GM08714 (cell line): ENCODE data around the gene SPAG9.
"Not testable (repeated sequence)": the region's sequence is repeated elsewhere in the genome, so short reads cannot be mapped to it uniquely, and the experiment has no call there.

Source experiments
- H3K4me3 ChIP-seq: fragments of 200-500 bp; sonication (Bioruptor generic); 2 replicates; pipeline ENCODE4 v1.5.1; 2014; ENCODE audit warnings: mild to moderate bottlenecking, low read length, inconsistent platforms
- ZNF274 ChIP-seq: IDR thresholded peaks from 2 replicates; pipeline ENCODE4 v1.6.1; 2012; ENCODE audit warnings: mild to moderate bottlenecking, low read depth, low read length

SPAG9 gene

DNA sequence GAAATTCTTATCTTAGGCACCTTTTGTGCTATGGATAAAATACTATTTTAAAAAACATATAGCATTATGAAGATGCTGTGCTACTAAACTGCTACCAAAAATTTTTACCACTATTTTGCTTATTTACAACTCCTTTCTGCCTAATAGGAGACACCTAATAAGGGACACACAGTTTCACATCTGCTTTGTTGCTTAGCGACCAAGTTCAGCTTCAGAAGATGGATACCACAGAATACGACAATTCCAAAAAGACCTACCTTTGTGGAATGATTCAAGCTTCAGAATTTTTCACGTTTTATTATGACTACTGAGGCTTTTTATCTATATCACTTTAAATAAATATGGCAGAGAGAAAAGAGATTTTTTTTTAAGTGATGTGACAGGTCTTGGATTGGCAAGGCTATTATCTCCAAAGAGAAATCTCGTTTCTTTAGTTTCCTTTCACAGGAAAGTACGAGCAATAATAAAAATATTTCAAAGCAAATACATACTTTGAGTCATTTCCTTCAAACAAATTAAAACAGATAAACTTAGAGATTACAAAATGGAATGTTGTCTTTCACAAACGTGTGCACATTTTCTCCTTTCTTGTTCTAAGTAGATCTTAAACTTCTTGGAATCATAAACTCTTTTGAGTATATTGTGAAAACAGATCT, 35.4 kb downstream of the SPAG9 start:
- no peak for TF ChIP-seq ZNF274
- no peak overlapping the region for H3K4me3 ChIP-seq

DNA sequence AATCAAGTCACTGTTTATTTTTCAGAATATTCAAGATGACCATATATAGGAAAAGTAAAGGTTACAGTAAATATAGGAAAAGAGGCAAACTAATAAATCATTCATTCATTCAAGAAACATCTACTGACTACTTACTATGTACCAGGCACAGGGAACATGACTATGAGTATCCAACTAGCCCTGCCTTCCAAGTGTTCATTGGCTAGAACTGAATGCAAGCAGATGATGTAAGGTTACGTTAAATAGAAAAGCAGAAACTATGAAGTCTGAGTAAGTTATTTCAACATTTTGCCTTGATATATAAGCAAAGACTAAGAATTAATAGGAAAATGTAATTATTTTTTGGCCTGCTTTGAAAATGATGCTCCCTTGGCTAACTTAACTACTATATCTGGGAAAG, 36.7 kb downstream of the SPAG9 start:
- TF ChIP-seq ZNF274: no peak
- H3K4me3 ChIP-seq: no peak overlapping the region

DNA sequence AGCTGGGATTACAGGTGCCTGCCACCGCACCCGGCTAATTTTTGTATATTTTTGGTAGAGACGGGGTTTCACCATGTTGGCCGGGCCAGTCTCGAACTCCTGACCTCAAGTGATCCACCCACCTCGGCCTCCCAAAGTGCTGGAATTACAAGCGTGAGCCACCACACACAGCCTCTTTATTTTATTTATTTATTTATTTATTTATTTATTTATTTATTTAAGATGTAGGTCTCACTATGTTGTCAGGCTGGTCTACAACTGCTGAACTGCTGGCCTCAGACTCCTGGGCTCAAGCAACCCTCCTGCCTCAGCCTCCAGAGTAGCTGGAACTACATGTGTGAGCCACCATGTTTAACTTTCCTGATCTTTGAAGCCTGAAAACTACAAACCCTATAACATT, 37.3 kb downstream of the SPAG9 start:
- not testable (repeated sequence) for H3K4me3 ChIP-seq

DNA sequence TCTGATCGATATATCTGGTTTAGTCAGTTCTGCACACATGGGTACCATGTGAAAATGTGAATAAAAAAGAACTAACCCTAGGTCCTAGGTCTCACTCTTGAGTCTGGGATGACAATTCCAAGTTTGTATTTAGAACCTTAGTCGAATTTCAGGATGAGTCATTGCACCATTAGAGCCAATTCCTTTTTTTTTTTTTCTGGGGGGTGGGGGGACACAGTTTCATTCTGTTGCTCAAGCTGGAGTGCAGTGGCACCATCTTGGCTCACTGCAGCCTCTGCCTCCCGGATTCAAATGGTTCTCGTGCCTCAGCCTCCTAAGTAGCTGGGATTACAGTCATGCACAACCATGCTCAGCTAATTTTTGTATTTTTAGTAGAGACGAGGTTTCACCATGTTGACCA, 41.6 kb downstream of the SPAG9 start:
- H3K4me3 ChIP-seq: no peak overlapping the region
- no peak for TF ChIP-seq ZNF274

DNA sequence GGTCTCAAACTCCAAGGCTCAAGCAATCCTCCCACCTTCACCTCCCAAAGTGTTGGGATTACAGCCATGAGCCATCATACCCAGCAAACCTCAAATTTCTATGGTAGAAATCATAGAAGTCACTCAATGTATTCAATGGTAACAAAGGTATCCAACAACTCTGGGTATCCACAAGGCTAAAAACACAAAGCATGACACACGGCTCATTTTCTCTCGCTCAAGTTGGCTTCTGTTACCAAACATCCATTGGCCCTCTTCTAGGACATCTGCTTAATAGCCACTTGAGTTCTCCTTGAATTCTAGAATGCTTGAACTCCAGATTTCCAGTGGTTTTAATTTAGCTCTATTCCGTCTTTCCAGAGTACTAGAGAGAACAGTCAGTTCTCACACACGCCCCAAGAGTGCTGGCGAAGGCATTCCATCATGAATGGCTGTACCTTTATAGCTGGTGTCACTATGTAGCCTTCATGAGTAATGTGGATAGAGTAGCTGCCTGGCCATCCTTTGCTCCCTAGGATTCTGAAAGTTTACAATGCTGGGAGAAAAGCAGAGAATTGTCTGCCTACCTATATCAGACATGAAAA, 42.6 kb downstream of the SPAG9 start:
- TF ChIP-seq ZNF274: no peak
- no peak overlapping the region for H3K4me3 ChIP-seq

DNA sequence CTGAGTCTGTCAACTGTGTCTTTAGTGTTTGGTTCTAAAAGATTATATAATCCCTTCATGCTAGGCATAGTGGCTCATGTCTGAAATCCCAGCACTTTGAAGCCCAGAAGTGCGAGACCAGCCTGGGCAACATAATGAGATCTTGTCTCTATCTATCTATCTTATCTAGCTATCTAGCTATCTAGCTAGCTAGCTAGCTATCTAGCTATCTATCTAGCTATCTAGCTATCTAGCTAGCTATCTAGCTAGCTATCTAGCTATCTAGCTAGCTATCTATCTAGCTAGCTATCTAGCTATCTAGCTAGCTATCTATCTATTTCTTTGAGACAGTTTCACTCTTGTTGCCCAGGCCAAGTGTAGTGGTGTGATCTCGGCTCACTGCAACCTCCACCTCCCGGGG, 43.8 kb downstream of the SPAG9 start:
- H3K4me3 ChIP-seq: no peak overlapping the region
- no peak for TF ChIP-seq ZNF274

DNA sequence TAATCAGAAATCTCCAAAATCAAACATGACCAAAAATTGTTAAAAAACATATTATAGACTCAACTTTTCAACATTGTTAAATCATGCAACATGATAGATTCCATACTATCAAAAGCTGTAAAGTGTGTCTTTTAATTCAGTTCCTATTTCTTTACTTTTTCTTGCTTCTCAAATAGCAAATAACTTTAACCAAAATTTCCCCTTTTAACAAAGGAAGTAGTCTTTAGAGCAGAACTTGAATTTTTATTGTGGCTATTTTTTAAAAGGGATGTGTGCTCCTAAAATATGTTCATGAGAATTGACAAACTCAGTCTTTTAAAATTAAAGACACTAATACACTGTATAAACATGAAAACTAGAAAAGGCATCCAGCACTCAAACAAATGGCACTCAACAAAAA, 49.1 kb downstream of the SPAG9 start:
- H3K4me3 ChIP-seq: no peak overlapping the region
- TF ChIP-seq ZNF274: no peak

DNA sequence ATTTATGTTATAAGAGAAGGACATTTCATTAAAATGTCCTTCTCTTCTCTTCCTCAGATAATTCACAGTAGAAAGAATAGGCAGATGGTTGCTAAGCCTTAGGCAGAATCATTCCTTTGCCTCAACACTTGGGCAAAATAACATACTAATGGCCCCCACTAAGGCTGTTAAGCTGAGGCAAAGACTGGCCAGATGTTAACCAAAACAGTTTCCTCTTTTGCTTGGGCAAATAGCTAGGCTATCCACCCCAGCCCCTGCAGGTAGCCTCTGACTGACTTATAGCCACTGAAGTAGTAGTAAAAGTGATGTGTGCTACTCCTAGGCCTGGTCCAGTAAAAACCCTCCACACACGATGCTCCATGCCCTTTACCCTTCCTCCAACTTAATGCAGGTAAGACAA, 55.2 kb downstream of the SPAG9 start:
- no peak for TF ChIP-seq ZNF274
- no peak overlapping the region for H3K4me3 ChIP-seq

DNA sequence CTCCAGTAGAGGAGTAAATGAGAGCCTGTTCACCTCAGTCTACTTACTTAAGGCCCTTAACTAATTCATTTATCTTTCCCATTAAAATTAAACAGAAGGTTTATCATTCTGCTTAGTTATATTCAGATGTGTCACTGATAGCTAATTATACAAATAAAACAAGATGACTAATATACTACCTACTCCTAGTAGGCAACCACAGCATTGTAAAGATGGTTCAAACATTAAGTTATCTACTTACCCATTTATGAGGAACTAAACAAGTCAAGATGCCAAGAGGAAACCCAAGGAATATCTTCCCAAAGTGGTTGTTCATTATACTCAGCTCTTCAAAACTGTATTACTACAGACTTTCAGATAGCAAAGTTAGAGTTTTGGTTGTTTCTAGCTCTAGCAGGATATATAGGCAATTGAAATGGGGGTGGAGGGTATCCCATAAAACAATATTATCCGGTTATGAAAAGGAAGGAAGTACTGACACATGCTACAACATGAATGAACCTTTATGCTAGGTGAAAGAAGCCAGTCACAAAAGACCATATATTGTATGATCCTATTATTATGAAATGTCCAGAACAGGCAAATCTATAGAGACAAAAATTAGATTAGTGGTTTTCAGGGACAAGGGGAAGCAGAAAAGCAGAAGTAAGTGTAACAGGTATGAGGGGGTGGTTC, 56.5 kb downstream of the SPAG9 start:
- TF ChIP-seq ZNF274: no peak
- no peak overlapping the region for H3K4me3 ChIP-seq

DNA sequence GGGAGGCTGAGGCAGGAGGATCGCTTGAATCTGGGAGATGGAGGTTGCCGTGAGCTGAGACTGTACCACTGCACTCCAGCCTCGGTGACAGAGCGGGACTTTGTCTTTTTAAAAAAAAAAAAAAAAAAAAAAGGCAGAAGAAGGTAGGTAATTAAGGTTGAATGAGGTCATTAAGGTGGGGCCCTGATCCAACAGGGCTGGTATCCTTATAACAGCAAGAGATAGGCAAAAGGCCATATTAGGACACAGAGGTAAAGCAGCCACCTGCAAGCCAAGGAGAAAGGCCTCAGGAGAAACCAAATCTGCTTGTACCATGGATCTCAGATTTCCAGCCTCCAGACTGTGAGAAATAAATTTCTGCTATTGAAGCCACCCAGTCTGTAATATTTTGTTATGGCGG, 60.3 kb downstream of the SPAG9 start:
- no peak for TF ChIP-seq ZNF274
- no peak overlapping the region for H3K4me3 ChIP-seq

DNA sequence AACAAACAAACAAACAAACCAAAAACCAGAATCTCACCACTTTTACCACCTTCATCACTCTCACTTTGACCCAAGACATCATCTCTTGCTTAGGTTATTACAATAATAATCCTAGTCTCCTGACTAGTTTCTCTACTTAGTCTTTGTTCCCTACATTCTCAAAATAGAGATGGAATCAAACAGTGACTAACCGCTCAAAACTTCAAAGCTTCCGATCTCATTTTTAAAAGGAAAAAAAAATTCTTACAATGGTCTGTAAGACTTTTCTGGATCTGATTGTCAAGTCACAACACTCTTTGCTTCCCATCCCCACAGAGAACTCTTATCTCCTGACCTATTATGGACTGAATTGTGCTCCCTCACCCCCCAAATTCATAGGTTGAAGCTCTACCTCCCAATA, 60.9 kb downstream of the SPAG9 start:
- TF ChIP-seq ZNF274: no peak

DNA sequence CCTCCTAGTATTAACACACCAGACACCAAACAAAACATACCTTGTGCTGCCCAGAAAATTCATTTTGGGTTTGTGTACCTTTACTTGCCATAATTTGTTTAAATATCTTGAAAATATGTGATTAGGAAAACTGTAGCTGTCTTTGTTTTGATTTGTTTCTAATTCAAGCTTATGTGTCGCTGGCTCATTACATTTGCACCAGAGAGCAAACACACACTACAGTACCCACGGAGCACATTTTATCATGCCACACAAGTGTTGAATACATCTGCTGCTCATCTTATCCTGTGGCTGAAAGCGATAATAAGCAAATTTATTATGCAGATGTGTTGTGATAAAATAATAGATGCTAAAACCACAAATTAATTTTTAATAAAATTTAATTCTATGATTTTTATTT, 63.1 kb downstream of the SPAG9 start:
- H3K4me3 ChIP-seq: no peak overlapping the region
- no peak for TF ChIP-seq ZNF274

More for the DNA sequence above, 60.9 kb downstream of the SPAG9 start:
- no peak overlapping the region for H3K4me3 ChIP-seq

DNA sequence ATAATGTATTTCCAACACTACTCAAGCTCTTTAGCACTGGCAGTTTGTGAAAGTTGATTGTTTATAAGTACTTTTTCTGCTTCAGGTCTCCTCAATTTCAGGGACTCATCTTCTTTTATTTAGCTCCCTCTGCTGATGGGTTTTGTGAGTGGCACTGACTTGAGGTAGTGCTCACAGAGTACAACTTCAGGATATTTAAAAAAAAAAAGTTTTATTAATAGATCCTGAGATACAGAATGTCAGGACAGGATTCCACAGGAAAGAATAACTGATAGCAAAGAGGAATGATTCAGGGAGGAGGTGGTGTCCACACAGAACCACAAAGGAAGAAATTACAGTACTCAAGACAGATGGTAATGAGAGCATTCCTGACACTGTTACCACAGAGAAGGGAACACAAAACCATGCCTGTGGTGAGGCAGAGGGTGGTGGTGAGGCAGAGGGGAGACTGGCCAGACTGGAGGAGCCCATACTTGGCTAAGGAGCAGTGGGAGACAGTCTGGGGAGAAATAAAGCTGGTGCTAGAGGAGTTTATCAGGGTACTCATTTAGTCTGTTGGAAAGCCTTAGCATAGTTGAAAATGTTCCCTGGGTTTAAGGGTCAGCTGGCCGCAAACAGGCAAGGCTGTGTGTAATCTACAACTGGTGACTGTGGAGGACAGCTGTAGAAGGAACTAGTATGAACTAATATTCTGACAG, 63.7 kb downstream of the SPAG9 start:
- no peak overlapping the region for H3K4me3 ChIP-seq
- no peak for TF ChIP-seq ZNF274

DNA sequence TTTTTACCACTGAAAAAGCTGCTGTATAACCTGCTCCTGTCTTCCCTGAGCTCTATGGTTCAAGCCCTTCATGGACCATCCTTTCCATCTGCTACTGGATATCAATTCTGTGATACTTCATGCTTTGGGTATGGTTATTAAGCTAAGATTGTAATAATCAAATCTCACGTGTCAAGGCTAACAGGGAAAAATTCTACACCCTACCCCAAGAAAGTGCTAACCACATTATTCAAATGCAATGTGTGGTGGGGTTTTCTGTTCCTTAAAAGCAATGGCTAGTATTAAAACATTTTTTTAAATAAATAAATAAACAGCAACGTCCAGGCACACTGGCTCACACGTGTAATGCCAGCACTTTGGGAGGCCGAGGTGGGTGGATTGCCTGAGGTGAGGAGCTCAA, 65.9 kb downstream of the SPAG9 start:
- no peak for TF ChIP-seq ZNF274
- no peak overlapping the region for H3K4me3 ChIP-seq

DNA sequence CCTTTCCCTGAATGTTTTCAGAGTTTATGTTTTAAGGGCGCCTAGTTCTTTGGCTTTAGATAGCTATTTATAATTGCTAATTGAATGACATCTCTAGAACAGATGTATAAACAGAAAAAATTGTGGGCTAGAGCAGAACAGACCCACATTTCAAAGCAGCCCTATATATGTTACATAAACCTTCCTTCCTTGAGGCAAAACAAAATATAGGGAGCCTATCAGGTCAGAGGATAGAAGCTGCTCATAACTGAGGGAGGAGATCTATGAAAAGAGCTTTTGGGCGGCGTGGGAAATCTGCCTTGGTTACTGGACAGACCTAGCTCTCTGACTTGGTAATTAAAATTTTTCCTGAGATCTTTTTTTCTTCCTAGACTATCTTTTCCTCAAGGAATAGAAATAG, 68.4 kb downstream of the SPAG9 start:
- no peak for TF ChIP-seq ZNF274
- no peak overlapping the region for H3K4me3 ChIP-seq
